GM12878 (cell line): ENCODE results near the gene VEGFA. TPM values are rescaled to one million over a fixed set of nuclear protein-coding genes. Genes with fewer than 3 reads are reported as not detected.
A peak's percentile ranks its signal among the peaks of the same experiment; 100 is the strongest.

Experiments
- BACH1 ChIP-seq: fragments of 450-650 bp; IDR thresholded peaks from 2 replicates; pipeline ENCODE4 v1.6.1; 2017; ENCODE audit warnings: mild to moderate bottlenecking, borderline replicate concordance
- BCLAF1 ChIP-seq: fragments of 450-650 bp; IDR thresholded peaks from 2 replicates; pipeline ENCODE4 v1.6.1; 2017; ENCODE audit warnings: antibody characterized with exemption, mild to moderate bottlenecking, moderate library complexity
- BHLHE40 ChIP-seq, 2 experiments: fragments of 450-650 bp in 1 of 2; IDR thresholded peaks; 2 replicates each; pipeline ENCODE4 v1.6.1; 2011 to 2017; ENCODE audit warnings: low read depth in 2 of 2, borderline replicate concordance in 1 of 2, improper control_type of control experiment in 1 of 2, low read length in 1 of 2, mild to moderate bottlenecking in 1 of 2
- CBX3 ChIP-seq: fragments of 200-600 bp; sonication (generic); IDR thresholded peaks from 2 replicates; pipeline ENCODE4 v1.6.1; 2016; ENCODE audit warnings: low read depth, borderline replicate concordance
- CHD1 ChIP-seq: IDR thresholded peaks from 2 replicates; pipeline ENCODE4 v1.6.1; 2012; ENCODE audit warnings: low read depth, low read length, improper control_type of control experiment
- CHD2 ChIP-seq: IDR thresholded peaks from 2 replicates; pipeline ENCODE4 v1.6.1; 2011; ENCODE audit warnings: low read depth, low read length, improper control_type of control experiment, borderline replicate concordance
- CTCF ChIP-seq, 3 experiments: IDR thresholded peaks in 2 of 3; conservative IDR thresholded peaks in 1 of 3; 2 replicates each; pipeline ENCODE4 v1.5.1; 2011; ENCODE audit warnings: low read depth in 3 of 3, low read length in 3 of 3, mild to moderate bottlenecking in 3 of 3, control low read depth in 2 of 3, moderate library complexity in 2 of 3, inconsistent platforms in 1 of 3, mixed read lengths in 1 of 3; ENCODE audit not compliant: control insufficient read depth in 2 of 3, insufficient read depth in 1 of 3; ENCODE audit errors: extremely low read depth in 1 of 3
- EZH2 ChIP-seq: IDR thresholded peaks from 2 replicates; pipeline ENCODE4 v1.6.1; 2012; ENCODE audit warnings: low read depth, mild to moderate bottlenecking, control low read depth, inconsistent platforms, low read length, borderline replicate concordance; ENCODE audit not compliant: control insufficient read depth
- HCFC1 ChIP-seq: fragments of 150-350 bp; IDR thresholded peaks from 2 replicates; pipeline ENCODE4 v1.6.1; 2014; ENCODE audit warnings: low read length
- IKZF1 ChIP-seq: fragments of 450-650 bp; conservative IDR thresholded peaks from 2 replicates; pipeline ENCODE4 v1.6.1; 2017; ENCODE audit warnings: antibody characterized with exemption, mild to moderate bottlenecking
- JUNB ChIP-seq: IDR thresholded peaks from 2 replicates; pipeline ENCODE4 v1.6.1; 2016; ENCODE audit warnings: antibody characterized with exemption, mild to moderate bottlenecking
- KLF5 ChIP-seq: fragments of 450-650 bp; IDR thresholded peaks from 2 replicates; pipeline ENCODE4 v1.6.1; 2014; ENCODE audit warnings: mild to moderate bottlenecking; ENCODE audit not compliant: partially characterized antibody
- LARP7 ChIP-seq: fragments of 450-650 bp; IDR thresholded peaks from 2 replicates; pipeline ENCODE4 v1.6.1; 2017; ENCODE audit warnings: mild to moderate bottlenecking
- MTA2 ChIP-seq: fragments of 450-650 bp; IDR thresholded peaks from 2 replicates; pipeline ENCODE4 v1.6.1; 2016; ENCODE audit warnings: low read depth, mild to moderate bottlenecking, moderate library complexity
- MXI1 ChIP-seq: fragments of 150-350 bp; IDR thresholded peaks from 2 replicates; pipeline ENCODE4 v1.6.1; 2011; ENCODE audit warnings: low read depth, mild to moderate bottlenecking, inconsistent platforms, low read length, improper control_type of control experiment
- NBN ChIP-seq: fragments of 450-650 bp; IDR thresholded peaks from 2 replicates; pipeline ENCODE4 v1.6.1; 2016
- NFXL1 ChIP-seq: fragments of 450-650 bp; IDR thresholded peaks from 2 replicates; pipeline ENCODE4 v1.6.1; 2017; ENCODE audit warnings: antibody characterized with exemption, mild to moderate bottlenecking, borderline replicate concordance
- NRF1 ChIP-seq: conservative IDR thresholded peaks from 2 replicates; pipeline ENCODE4 v1.6.1; 2011; ENCODE audit warnings: mild to moderate bottlenecking, low read depth, low read length, improper control_type of control experiment
- POLR2AphosphoS2 ChIP-seq: IDR thresholded peaks from 2 replicates; pipeline ENCODE4 v1.6.1; 2011; ENCODE audit warnings: low read depth, mild to moderate bottlenecking, low read length, improper control_type of control experiment, moderate library complexity
- RAD21 ChIP-seq: IDR thresholded peaks from 2 replicates; pipeline ENCODE4 v1.6.1; 2011; ENCODE audit warnings: mild to moderate bottlenecking, low read depth, low read length, moderate library complexity; ENCODE audit not compliant: insufficient read depth
- TBL1XR1 ChIP-seq: IDR thresholded peaks from 2 replicates; pipeline ENCODE4 v1.6.1; 2012; ENCODE audit warnings: low read depth, low read length, improper control_type of control experiment
- ZNF687 ChIP-seq: fragments of 450-650 bp; IDR thresholded peaks from 2 replicates; pipeline ENCODE4 v1.6.1; 2017; ENCODE audit warnings: mild to moderate bottlenecking, moderate library complexity
- polyA plus RNA-seq, 11 experiments: library from polyadenylated mRNA; depleted of rRNA in 4 of 11; unstranded in 6 of 11; stranded (reverse) in 5 of 11; fragments of >200 nt; fragmentation: Nextera tagmentation in 4 of 11; fragmentation: Illumina TruSeq in 1 of 11; extraction: Ambion mirVana in 4 of 11; extraction: Trizol in 1 of 11; gene quantifications; 1 replicate in 1 of 11; 2 replicates in 10 of 11; pipeline versions ENCODE4 v1.2.1 to v1.2.3, GENCODE V29; 2011 to 2016; ENCODE audit warnings: inconsistent platforms in 2 of 11, missing spikeins in 2 of 11, low read depth in 1 of 11
- total RNA-seq, 4 experiments: library from RNA; depleted of rRNA in 3 of 4; stranded (reverse); fragments of >200 nt in 3 of 4; fragmentation: Illumina TruSeq in 1 of 4; extraction: Trizol in 1 of 4; gene quantifications; 2 replicates each; pipeline versions ENCODE4 v1.2.1 to v1.2.3, GENCODE V29; 2013 to 2021

The VEGFA gene
- total and polyA plus RNA-seq, 10 of the 15 experiments (the other 5 are each of a cell fraction or from before 2014, with no cell fraction given), result 0.96 to 140 (median 16.9) TPM

- TF ChIP-seq BCLAF1 (peak; percentile 51; the same call in 1 of the 2 replicates), ZNF687 (0 out of 2 replicates have a peak, but pooled peaks have one; percentile 22), CHD1 (peak; percentile 48), EZH2 (no peak), POLR2AphosphoS2 (0 out of 2 replicates have a peak, but pooled peaks have one; percentile 22), NRF1 (no peak), TBL1XR1 (no peak), LARP7 (peak; percentile 86), NBN (0 out of 2 replicates have a peak, but pooled peaks have one; percentile 35), JUNB (no peak), KLF5 (no peak), BACH1 (peak; percentile 98), CBX3 (no peak), CHD2 (0 out of 2 replicates have a peak, but pooled peaks have one; percentile 30), RAD21 (no peak), NFXL1 (0 out of 2 replicates have a peak, but pooled peaks have one; percentile 4), CTCF (IDR thresholded peaks at IDR 0.05 in 2 of 3, conservative IDR thresholded peaks at IDR 0.05 in 1 of 3; ENCODE audit: control insufficient read depth in 2 of 3, extremely low read depth in 1 of 3, insufficient read depth in 1 of 3, low read depth in 3 of 3, low read length in 3 of 3) (0 out of 6 replicates have a peak, but pooled peaks of 1 of the 3 experiments have one; percentile 4), BHLHE40 (IDR thresholded peaks at IDR 0.05; ENCODE audit: borderline replicate concordance in 1 of 2, low read depth in 2 of 2, low read length in 1 of 2) (peak in 1 of 2 experiments; percentile 64; a peak in 2 of 4 replicates), HCFC1 (no peak), MTA2 (no peak), MXI1 (peak; percentile 58; the same call in 1 of the 2 replicates), IKZF1 (peak; percentile 71)
Measured at GRCh38 chr6:43771210-43771857, 1.3 kb downstream of the VEGFA start (continued).
